GM19193 (cell line): ENCODE results near the gene GNAT2.

Experiments
- POLR2A ChIP-seq: IDR thresholded peaks from 4 replicates; pipeline ENCODE4 v1.6.1; 2011; ENCODE audit not compliant: insufficient read depth, insufficient read length; ENCODE audit errors: extremely low read depth

The GNAT2 gene

DNA sequence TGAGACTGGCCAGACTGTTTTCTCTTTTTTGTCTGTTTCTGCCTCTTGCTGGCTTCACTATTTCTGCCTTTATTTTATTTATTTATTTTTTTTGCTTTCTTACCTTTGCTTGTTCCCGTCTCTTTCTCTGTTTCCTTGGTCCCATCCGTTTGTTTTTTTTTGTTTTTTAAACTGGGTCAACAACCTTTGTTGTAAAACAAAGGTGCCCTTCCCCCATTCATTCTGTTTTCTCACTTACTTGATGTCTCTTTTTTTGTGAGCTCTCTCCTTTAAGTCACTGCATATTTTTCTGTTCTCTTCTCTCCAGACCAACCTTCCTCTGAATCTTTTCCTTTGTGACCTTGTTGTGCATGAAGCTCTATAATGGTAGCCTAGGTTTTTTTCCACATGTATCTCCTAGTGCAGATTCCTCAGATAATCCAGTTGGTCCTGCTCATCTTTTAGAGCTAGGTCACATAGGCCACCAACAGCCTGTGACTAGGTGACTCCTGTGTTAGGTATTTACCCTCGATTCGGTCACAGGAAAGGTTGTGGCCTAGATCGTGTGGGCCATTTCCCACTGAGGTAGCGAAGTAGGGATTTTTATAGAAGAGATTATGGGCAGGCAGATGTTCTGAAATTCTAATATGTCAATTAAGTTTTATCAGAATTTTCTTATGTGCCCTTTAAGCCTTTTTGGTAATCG is 55.1 kb downstream of the GNAT2 start:
- TF ChIP-seq POLR2A = no peak

DNA sequence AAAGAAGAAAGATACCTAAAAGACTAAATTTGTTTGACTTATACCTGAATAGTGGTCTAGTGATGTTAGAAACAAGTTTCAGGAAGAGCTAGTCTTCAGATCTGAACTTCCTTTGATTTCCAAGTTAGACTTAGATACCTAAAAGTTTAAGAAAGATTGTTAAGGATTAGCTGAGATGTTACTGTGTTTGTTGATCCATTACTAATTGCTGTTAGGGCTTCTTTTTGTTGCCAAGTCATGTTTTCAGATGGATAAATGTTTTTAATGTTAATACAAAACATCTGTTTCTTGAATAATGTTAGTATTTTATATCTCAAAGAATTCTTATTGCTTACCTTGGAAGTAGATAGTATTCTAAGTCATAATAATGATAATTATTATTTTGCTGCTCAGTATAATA is 59.4 kb downstream of the GNAT2 start:
- TF ChIP-seq POLR2A = no peak

DNA sequence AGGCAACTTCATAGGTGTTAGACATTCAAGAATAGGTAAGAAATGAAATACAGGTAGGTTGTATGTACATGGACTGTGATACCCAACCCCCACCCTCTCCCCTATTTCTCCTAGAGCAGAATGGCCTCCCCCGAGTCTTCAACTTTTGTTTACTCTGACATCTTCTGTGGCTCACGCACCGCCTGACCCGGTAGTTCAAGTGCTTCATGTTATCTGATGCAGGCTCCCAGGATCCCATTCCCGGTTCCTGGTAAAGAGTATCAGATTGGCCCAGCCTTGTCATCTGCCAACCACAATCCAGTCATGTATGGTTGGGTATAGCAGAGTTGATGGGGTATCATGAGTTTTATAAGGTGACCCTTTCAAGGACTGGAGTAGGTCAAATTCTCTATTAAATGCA is 61.9 kb downstream of the GNAT2 start:
- no peak for TF ChIP-seq POLR2A

DNA sequence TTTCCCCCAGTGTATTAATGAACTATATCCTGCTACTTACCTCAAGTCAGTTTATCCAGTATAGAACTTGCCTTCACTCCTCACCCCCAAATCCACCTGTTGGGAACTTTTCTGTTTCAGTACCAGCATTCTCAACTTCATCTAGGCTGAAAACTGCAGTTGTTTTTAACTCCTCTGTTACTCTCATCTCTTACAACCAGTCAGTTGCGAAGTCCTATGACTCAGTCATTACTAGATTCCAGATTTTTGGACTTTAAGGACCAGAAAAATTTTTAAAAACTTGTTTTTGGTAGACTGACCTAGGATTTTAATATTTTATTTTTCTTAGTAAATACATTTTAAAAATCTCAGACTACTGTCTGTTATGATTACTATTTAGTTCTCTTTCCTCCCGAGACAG is 62.9 kb downstream of the GNAT2 start:
- no peak for TF ChIP-seq POLR2A
